Stimulated activated CD4-positive, alpha-beta T cell treated with anti-CD3 and anti-CD28 coated beads, Interleukin-1b, Interleukin-23, amount 100 ng/mL, for 48 hours (primary cell): ENCODE data around the gene MTCL1.
"Not testable (repeated sequence)": the region's sequence is repeated elsewhere in the genome, so short reads cannot be mapped to it uniquely, and the experiment has no call there.

ENCODE experiments used
- DNase-seq: peaks from one replicate; pipeline ENCODE4 v3.0.0-alpha.2; 2020

The MTCL1 gene

GRCh38 chr18:8745355-8746014, 40.1 kb downstream of the MTCL1 start:
- DNase-seq = no peak

- DNase-seq = no peak
Observed at GRCh38 chr18:8747440-8747937, 42.1 kb downstream of the MTCL1 start.

- no peak for DNase-seq
Observed at GRCh38 chr18:8749492-8749891, 44.1 kb downstream of the MTCL1 start.

GRCh38 chr18:8750954-8751415, 45.6 kb downstream of the MTCL1 start:
- DNase-seq = no peak

- DNase-seq = no peak
Observed at GRCh38 chr18:8751692-8752091, 46.3 kb downstream of the MTCL1 start.

- DNase-seq = no peak
Observed at GRCh38 chr18:8752329-8752728, 47.0 kb downstream of the MTCL1 start.

- peak; percentile 33 for DNase-seq
Observed at GRCh38 chr18:8754995-8755960, 49.9 kb downstream of the MTCL1 start.

- DNase-seq = no peak
Observed at GRCh38 chr18:8756571-8756970, 51.2 kb downstream of the MTCL1 start.

GRCh38 chr18:8757396-8757997, 52.1 kb downstream of the MTCL1 start:
- no peak for DNase-seq

GRCh38 chr18:8758466-8758865, 53.1 kb downstream of the MTCL1 start:
- DNase-seq = no peak

GRCh38 chr18:8760984-8761383, 55.6 kb downstream of the MTCL1 start:
- no peak for DNase-seq

- not testable (repeated sequence) for DNase-seq
Observed at GRCh38 chr18:8761535-8761934, 56.2 kb downstream of the MTCL1 start.

- DNase-seq = no peak
Observed at GRCh38 chr18:8762968-8763367, 57.6 kb downstream of the MTCL1 start.

- no peak for DNase-seq
Observed at GRCh38 chr18:8763611-8764010, 58.3 kb downstream of the MTCL1 start.

GRCh38 chr18:8765783-8766463, 60.6 kb downstream of the MTCL1 start:
- no peak for DNase-seq

- no peak for DNase-seq
Observed at GRCh38 chr18:8766559-8767293, 61.4 kb downstream of the MTCL1 start.

- no peak for DNase-seq
Observed at GRCh38 chr18:8767340-8767739, 62.0 kb downstream of the MTCL1 start.

- no peak for DNase-seq
Observed at GRCh38 chr18:8769509-8770095, 64.2 kb downstream of the MTCL1 start.

GRCh38 chr18:8770657-8771056, 65.3 kb downstream of the MTCL1 start:
- DNase-seq = no peak

- DNase-seq = no peak
Observed at GRCh38 chr18:8771930-8772329, 66.6 kb downstream of the MTCL1 start.

GRCh38 chr18:8773980-8774379, 68.6 kb downstream of the MTCL1 start:
- DNase-seq = no peak
